ENCODE measurements around the gene CCDC28B. TPM values are rescaled to one million over a fixed set of nuclear protein-coding genes. Genes with fewer than 3 reads are reported as not detected.
A peak's percentile ranks its signal among the peaks of the same experiment; 100 is the strongest.

Gene CCDC28B
- polyA plus RNA-seq, 4 donors, result 20.6 to 26.3 (median 22.2) TPM

GRCh38 chr1:32220746-32221580, 20.6 kb downstream of the CCDC28B start:
- DNase-seq (ENCODE audit: low read depth in 4 of 4, low spot score in 3 of 4), result no peak

- no peak for DNase-seq (ENCODE audit: low read depth in 4 of 4, low spot score in 3 of 4)
Measured at GRCh38 chr1:32221581-32221979, 21.2 kb downstream of the CCDC28B start.

- DNase-seq (ENCODE audit: low read depth in 4 of 4, low spot score in 3 of 4), result peak in 3 of 4 donors; percentile 88 to 91 (median 88)
Measured at GRCh38 chr1:32221980-32222755, 21.8 kb downstream of the CCDC28B start, which contains the start of the genes EIF3I and TMEM234. EIF3I (plus strand) TSS chr1:32222407; CDS start chr1:32222442, 35 bp downstream. TMEM234 (minus strand) TSS chr1:32222353; CDS start chr1:32222322, 31 bp downstream.

GRCh38 chr1:32223683-32224082, 23.3 kb downstream of the CCDC28B start:
- no peak for DNase-seq (ENCODE audit: low read depth in 4 of 4, low spot score in 3 of 4)

DNA sequence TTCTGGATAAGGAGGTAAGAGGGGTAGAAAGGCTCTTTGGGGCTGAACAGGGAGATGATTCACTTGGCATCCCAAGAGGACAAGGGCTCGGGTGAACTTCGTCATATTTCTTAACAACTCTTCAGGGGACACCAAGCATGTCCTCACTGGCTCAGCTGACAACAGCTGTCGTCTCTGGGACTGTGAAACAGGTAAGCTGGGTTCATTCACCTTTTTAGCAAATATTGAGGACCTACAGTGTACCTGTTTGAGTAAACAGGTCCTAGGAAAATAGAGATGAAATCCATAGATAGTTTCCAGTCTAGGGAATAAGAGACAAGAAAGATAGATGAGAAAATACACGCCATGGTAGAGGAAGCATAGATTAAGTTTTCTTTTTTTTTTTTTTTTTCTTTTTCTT, 23.9 kb downstream of the CCDC28B start:
- DNase-seq (ENCODE audit: low read depth in 4 of 4, low spot score in 3 of 4), result no peak

- DNase-seq (ENCODE audit: low read depth in 4 of 4, low spot score in 3 of 4), result no peak
Measured at GRCh38 chr1:32228771-32229170, 28.4 kb downstream of the CCDC28B start.

DNA sequence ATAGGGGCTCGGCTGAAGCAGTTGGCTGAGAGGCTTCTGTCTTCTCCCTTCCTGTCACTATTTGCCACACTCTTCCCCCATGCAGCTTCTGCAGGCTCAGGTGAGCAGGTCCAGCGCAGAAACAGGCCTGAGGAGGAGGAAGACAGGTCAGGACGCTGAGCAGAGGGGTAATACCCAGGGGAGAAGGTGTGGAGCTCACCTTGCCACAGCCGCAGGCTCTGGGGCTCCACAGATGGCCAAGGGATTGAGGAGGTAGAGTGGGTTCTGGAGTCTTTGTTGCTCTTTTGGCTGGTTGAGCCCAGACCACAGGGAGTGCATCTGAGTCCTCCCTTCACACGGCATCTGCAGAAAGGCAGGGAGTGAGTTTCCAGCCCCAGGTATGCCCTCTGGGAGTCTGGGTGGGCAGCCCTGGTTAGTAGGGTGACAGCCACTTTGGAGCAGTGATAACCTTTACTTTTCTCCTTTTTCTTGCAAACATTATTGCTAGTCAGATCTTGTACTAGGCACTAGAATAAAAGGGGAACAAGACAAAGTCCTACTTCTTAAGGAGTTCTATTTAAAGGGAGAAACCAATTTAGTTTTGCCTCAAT, 31.5 kb downstream of the CCDC28B start:
- no peak for DNase-seq (ENCODE audit: low read depth in 4 of 4, low spot score in 3 of 4)

DNA sequence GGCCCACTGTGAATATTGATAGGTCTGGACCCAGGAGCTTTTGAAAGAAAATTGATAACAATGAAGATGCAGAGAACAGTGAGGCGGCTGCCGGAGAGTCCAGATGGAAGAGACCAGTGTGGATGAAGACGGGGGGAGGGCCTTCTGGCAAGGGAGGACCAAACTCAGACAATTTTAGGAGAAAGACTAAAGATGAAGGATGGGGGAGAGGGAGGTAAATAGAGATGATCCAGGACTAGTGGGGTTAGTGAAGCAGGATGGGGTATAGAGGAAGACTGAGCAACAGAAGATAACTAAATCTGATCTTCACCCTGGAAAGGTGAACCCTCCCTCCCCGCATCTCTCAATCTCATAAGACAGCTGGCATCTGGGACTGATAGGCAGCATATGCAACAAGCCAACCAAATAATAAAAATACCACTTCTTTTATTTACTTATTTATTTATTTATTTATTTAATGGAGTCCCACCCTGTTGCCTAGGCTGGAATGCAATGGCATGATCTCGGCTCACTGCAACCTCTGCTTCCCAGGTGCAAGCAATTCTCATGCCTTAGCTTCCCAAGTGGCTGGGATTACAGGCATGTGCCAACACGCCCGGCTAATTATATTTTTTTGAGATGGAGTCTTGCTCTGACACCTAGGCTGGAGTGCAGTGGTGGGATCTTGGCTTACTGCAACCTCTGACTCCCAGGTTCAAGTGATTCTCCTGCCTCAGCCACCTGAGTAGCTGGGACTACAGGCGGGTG, 32.3 kb downstream of the CCDC28B start:
- no peak for DNase-seq (ENCODE audit: low read depth in 4 of 4, low spot score in 3 of 4)

GRCh38 chr1:32234792-32235191, 34.4 kb downstream of the CCDC28B start:
- no peak for DNase-seq (ENCODE audit: low read depth in 4 of 4, low spot score in 3 of 4)

DNA sequence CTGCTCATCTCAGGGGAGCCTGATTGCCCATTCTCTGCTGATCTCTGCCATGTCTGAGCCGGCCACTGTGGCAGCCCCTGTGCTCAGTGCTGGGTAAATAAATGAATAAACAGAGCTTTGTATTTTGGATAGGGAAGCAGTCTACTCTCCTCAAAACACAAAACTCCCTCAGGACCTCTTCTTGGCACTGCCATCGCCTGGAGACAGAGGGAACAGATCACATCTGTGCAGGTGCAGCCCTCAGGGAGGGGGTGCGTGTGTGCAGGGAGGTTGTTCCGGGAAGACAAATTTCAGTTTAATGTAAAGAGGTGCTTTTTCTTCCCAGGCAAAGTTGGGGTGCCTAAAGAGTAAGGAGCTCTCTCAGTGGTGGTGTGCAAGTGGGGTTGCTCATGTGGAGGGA, 38.9 kb downstream of the CCDC28B start:
- no peak for DNase-seq (ENCODE audit: low read depth in 4 of 4, low spot score in 3 of 4)

DNA sequence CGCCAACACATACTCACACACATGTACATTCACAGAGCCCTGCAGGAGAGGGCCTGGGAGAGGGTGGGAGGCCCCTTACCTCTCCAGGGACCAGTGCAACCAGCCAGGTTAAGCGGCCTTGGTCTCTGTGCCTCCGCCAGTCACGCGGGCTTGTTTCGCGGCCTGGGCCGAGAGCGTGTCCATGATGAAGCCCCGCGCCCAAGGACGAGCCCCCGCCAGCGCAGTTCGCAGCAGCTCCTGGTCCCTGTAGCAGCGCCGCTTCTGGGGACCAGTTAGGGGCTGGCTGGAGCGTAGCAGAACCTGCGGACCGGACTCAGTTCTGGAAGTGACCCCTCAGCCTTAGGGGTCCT, 39.4 kb downstream of the CCDC28B start:
- DNase-seq (ENCODE audit: low read depth in 4 of 4, low spot score in 3 of 4), result no peak

DNA sequence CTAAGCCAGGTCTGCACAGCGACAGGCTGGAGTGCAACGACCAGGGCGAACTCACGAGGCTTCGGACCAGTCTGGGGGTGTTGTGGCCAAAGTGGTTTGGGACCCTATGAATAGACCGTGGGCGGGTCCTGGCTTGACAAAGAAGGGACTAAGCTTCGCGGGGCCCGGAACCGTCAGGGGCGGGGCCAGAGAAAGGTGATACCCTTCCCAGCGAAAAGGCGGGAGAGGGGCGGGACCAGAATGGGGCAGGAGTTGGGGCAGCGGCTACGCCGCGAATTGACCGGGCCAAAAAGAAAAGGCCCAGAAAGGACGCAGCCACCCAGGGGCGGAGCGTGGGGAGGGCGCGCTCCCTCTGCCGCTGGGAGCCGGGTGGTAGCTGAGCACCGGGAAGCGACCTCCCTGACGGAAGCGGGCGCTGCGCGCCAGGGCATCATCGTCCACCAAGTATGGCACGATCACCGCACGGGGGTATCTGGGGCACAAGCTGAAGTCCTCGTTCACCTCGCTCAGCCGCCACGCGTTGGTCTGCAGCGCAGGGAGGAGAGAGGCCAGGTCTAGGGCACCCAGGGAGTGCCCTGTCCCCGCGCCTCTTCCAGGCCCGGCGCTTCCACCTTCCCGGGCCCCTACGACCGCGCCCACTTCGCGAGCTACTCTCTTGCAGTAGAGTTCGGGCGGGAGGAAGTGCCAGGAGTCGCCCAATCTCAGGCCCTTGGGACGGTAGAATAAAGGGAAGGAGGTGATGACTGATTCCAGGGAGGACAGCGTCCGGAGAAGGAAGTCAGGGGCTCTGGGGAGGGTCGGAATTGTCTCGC, 40.0 kb downstream of the CCDC28B start:
- DNase-seq (ENCODE audit: low read depth in 4 of 4, low spot score in 3 of 4), result peak in 1 of 4 donors; percentile 65

DNA sequence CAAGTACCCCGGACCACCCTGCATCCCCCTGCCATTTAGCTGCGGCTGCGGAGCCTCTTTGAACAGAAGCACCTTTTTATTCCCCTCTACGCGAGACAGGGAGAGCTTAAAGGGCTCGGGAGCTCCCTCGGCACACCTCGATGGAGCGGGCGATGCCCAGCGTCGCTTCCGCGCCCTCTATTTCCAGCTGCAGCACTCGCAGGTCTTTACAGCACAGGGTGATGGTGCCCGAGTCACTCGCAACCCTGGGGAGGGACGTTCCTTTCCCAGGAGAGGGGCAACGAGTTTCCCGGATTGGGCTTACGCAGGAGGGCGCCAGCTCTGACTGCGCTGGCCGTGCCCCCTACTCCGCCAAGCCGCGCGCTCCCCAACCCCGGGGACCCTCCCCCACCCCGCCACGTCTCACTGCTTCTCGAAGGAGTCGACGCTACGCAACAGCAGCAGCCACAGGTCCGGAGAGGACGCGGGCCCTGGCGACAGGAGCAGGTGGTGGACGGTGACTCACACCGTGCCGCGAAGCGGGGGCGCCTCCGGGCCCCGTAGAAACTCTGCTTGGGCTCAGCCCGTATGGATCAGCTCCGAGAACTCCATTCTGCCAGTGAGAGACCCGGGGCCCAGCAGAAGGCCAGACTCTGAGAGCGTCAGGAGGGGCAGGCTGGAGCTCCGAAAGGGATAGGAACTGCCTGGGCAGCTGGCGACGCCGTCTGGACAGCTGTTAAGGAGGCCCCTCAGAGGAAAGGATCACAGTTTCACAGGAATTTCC, 40.8 kb downstream of the CCDC28B start:
- peak in 1 of 4 donors; percentile 54 for DNase-seq (ENCODE audit: low read depth in 4 of 4, low spot score in 3 of 4)

GRCh38 chr1:32242341-32242851, 42.0 kb downstream of the CCDC28B start:
- no peak for DNase-seq (ENCODE audit: low read depth in 4 of 4, low spot score in 3 of 4)

GRCh38 chr1:32246888-32247273, 46.5 kb downstream of the CCDC28B start, which contains the start of gene FAM167B:
FAM167B (plus strand) TSS chr1:32247222; CDS start chr1:32247422, 200 bp downstream.
- DNase-seq (ENCODE audit: low read depth in 4 of 4, low spot score in 3 of 4), result no peak

- no peak for DNase-seq (ENCODE audit: low read depth in 4 of 4, low spot score in 3 of 4)
Measured at GRCh38 chr1:32247452-32247851, 47.1 kb downstream of the CCDC28B start.

- DNase-seq (ENCODE audit: low read depth in 4 of 4, low spot score in 3 of 4), result no peak
Measured at GRCh38 chr1:32247983-32248889, 47.8 kb downstream of the CCDC28B start.

Measured in right renal pelvis (tissue), 4 donors.